Subcutaneous abdominal adipose tissue (tissue), 5 donors: ENCODE results near the gene PEX19.

Experiments
- H3K27ac ChIP-seq: one replicate; pipeline ENCODE4 v1.7.0; 2013; ENCODE audit warnings: low read depth, mild to moderate bottlenecking, inconsistent platforms, low read length, moderate library complexity
- H3K27me3 ChIP-seq, 5 donors: one replicate each; pipeline ENCODE4 v1.7.0; 2013; ENCODE audit warnings: low read length in 5 of 5, inconsistent platforms in 1 of 5; ENCODE audit not compliant: control insufficient read depth in 5 of 5, insufficient read depth in 4 of 5
- H3K36me3 ChIP-seq, 5 donors: one replicate each; pipeline ENCODE4 v1.7.0; 2013; ENCODE audit warnings: low read length in 5 of 5; ENCODE audit not compliant: control insufficient read depth in 5 of 5, insufficient read depth in 5 of 5
- H3K4me1 ChIP-seq, 5 donors: one replicate each; pipeline ENCODE4 v1.7.0; 2013; ENCODE audit warnings: low read length in 5 of 5, mild to moderate bottlenecking in 3 of 5, moderate library complexity in 1 of 5; ENCODE audit not compliant: control insufficient read depth in 5 of 5, insufficient read depth in 5 of 5
- H3K4me3 ChIP-seq, 5 donors: one replicate each; pipeline ENCODE4 v1.7.0; 2013; ENCODE audit warnings: low read length in 5 of 5, low read depth in 1 of 5
- H3K9ac ChIP-seq, 5 donors: one replicate each; pipeline ENCODE4 v1.7.0; 2013; ENCODE audit warnings: low read length in 5 of 5, mild to moderate bottlenecking in 4 of 5, moderate library complexity in 3 of 5
- H3K9me3 ChIP-seq, 5 donors: one replicate each; pipeline ENCODE4 v1.7.0; 2013; ENCODE audit warnings: low read length in 5 of 5; ENCODE audit not compliant: control insufficient read depth in 5 of 5
- donor health status: healthy.
- donor health status: healthy.
- donor health status: healthy.
- donor health status: healthy.
- donor health status: healthy.

The PEX19 gene

GRCh38 chr1:160245434-160245833, 39.5 kb downstream of the PEX19 start:
- no peaks in the 10 kb centered on the region for H3K9me3 ChIP-seq
- peaks cover 13 to 34% (median 19%) of the 10 kb centered on the region in 5 donors for H3K36me3 ChIP-seq
- no peak overlapping the region for H3K4me3 ChIP-seq
- no peaks in the 10 kb centered on the region for H3K27me3 ChIP-seq
- H3K27ac ChIP-seq, result no peak overlapping the region
- H3K4me1 ChIP-seq, result peaks cover 0 to 12% (median 3%) of the 10 kb centered on the region in 5 donors
- no peak overlapping the region for H3K9ac ChIP-seq

DNA sequence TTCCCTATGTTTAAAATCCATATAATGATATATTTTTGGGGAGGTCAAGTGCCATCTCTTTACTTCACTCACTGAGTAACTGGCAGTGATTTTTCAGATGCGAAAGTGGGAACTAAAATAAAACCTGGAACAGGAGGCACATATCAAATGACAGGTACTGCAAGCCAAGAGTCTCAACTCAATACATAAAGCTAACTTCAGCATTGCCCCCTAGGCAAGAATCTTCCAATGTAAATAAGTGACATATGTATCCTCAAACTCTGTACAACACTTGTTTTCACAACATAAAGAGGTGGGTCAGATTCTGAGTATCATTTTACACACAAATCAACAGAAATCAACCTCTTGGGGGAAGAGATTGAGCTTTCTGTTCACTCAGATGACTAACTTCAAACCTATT, 40.7 kb downstream of the PEX19 start:
- H3K4me3 ChIP-seq, result no peak overlapping the region
- no peaks in the 10 kb centered on the region for H3K9me3 ChIP-seq
- H3K27ac ChIP-seq, result no peak overlapping the region
- H3K9ac ChIP-seq, result no peak overlapping the region
- H3K27me3 ChIP-seq, result no peaks in the 10 kb centered on the region
- H3K36me3 ChIP-seq, result peaks cover 21 to 47% (median 32%) of the 10 kb centered on the region in 5 donors
- peaks cover 0 to 12% (median 0%) of the 10 kb centered on the region in 5 donors for H3K4me1 ChIP-seq

DNA sequence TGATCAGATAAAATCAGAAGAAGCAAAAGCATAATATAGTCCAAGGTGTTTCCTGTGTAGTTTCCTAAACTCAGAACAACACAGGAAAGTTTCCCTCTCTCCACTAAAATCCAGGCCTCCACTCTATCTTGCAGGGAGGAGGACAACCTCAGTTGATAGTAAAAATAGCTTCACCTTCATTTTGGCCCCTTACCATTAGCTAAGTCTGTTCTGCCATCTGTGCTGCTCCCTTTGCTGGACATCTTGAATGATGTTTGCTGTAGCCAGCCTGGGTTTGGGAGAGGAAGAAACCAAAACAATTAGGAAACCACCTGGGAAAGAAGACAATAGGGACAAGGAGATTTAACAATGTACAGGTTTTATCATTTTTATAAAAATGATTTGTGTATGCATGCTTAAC, 41.2 kb downstream of the PEX19 start:
- Histone ChIP-seq H3K9ac (no peak overlapping the region), H3K4me3 (no peak overlapping the region), H3K27me3 (no peaks in the 10 kb centered on the region), H3K4me1 (peaks cover 0 to 12% (median 0%) of the 10 kb centered on the region in 5 donors), H3K9me3 (no peaks in the 10 kb centered on the region), H3K36me3 (peaks cover 23 to 51% (median 36%) of the 10 kb centered on the region in 5 donors), H3K27ac (no peak overlapping the region)

DNA sequence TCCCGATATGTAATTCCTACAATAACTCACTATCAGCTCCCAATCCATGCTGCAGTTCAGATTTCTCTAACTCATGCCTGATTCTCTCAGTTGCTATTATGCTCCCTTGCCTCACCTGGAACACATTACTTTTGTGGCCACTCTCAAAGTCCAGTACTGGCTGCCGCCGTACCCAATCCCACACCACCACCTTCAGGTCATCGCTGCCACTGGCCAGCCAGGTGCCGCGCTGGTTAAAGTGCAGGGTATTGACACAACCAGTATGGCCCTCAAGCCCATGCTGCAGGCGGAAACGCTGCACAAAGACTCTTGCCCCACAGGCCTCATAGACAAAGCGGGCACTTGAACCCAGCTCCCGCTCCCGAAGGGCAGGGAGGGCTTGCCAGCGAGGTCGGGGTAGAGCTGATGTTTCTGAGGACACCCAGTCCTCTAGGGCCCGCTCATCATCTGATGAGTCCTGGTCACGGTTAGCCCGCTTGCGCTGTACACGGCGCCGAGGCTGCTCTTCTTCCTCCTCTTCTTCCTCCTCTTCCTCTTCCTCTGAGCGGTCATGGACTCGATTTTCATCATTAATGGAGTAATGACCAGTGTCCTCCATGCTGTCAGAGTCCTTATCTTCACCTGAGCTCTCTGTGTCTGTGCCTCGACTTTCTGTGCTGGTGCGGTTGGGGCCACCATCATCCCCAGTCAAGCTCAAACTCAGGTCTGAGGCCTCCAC, 45.2 kb downstream of the PEX19 start:
- Histone ChIP-seq H3K36me3 (peaks cover 49 to 84% (median 67%) of the 10 kb centered on the region in 5 donors), H3K27me3 (no peaks in the 10 kb centered on the region), H3K27ac (no peak overlapping the region), H3K4me3 (no peak overlapping the region), H3K4me1 (peaks cover 0 to 12% (median 0%) of the 10 kb centered on the region in 5 donors), H3K9me3 (no peaks in the 10 kb centered on the region), H3K9ac (no peak overlapping the region)

DNA sequence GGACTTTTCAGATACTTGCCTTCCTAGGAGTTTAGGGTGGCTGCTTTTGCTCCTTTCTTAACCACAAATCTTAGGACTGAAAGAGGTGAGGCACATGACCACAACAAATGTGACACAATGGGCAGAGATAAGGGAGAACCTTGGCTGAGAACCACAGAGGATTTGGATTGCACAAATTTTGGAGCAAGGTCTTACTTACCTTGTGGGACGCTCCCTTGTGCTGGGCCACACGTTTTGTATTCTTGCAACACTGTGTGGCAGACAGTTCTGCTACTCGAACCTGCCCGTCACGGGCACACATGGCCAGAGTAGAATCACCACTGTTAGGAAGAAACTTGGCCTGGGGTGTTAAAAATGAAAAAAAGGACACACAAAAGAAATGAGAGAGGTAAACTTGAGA, 46.5 kb downstream of the PEX19 start:
- peaks cover 0 to 4% (median 0%) of the 10 kb centered on the region in 5 donors for H3K4me1 ChIP-seq
- peaks cover 55 to 82% (median 64%) of the 10 kb centered on the region in 5 donors for H3K36me3 ChIP-seq
- H3K27ac ChIP-seq, result no peak overlapping the region
- H3K9ac ChIP-seq, result no peak overlapping the region
- H3K9me3 ChIP-seq, result no peaks in the 10 kb centered on the region
- no peak overlapping the region for H3K4me3 ChIP-seq
- H3K27me3 ChIP-seq, result no peaks in the 10 kb centered on the region

- H3K9ac ChIP-seq, result no peak overlapping the region
- H3K36me3 ChIP-seq, result peaks cover 52 to 80% (median 62%) of the 10 kb centered on the region in 5 donors
- H3K27ac ChIP-seq, result no peak overlapping the region
- no peak overlapping the region for H3K4me3 ChIP-seq
- H3K9me3 ChIP-seq, result no peaks in the 10 kb centered on the region
- no peaks in the 10 kb centered on the region for H3K4me1 ChIP-seq
- H3K27me3 ChIP-seq, result no peaks in the 10 kb centered on the region
Measured at GRCh38 chr1:160237558-160237957, 47.4 kb downstream of the PEX19 start.

GRCh38 chr1:160236806-160237205, 48.1 kb downstream of the PEX19 start:
- no peak overlapping the region for H3K27ac ChIP-seq
- no peaks in the 10 kb centered on the region for H3K4me1 ChIP-seq
- peaks cover 48 to 81% (median 63%) of the 10 kb centered on the region in 5 donors for H3K36me3 ChIP-seq
- H3K9ac ChIP-seq, result no peak overlapping the region
- no peaks in the 10 kb centered on the region for H3K27me3 ChIP-seq
- H3K4me3 ChIP-seq, result no peak overlapping the region
- no peaks in the 10 kb centered on the region for H3K9me3 ChIP-seq

GRCh38 chr1:160232911-160233310, 52.0 kb downstream of the PEX19 start:
- Histone ChIP-seq H3K9me3 (no peaks in the 10 kb centered on the region), H3K4me3 (no peak overlapping the region), H3K9ac (no peak overlapping the region), H3K4me1 (no peaks in the 10 kb centered on the region), H3K27me3 (no peaks in the 10 kb centered on the region), H3K36me3 (peaks cover 60 to 83% (median 63%) of the 10 kb centered on the region in 5 donors), H3K27ac (no peak overlapping the region)

DNA sequence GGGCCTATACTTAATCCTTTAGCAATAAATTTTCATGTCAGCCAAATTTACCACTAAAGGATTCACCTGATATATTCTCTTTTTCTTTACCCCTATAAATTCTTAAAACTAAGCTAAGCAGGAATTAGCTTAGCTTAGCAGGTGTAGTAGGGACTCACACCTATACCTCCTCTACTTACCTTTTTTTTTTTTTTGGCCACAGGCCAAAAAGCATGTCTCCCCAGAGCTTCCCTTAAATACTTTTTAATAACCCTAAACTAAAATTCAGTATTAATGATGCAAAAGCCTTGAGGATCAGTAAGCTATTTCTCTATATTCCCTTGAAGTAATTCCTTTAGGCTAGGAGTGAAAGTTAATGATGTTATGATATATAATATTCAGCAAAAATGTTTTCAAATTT, 56.5 kb downstream of the PEX19 start:
- Histone ChIP-seq H3K27ac (no peak overlapping the region), H3K9ac (no peak overlapping the region), H3K4me3 (no peak overlapping the region), H3K4me1 (no peaks in the 10 kb centered on the region), H3K9me3 (no peaks in the 10 kb centered on the region), H3K36me3 (peaks cover 59 to 96% (median 81%) of the 10 kb centered on the region in 5 donors), H3K27me3 (no peaks in the 10 kb centered on the region)

GRCh38 chr1:160227561-160227960, 57.4 kb downstream of the PEX19 start:
- no peak overlapping the region for H3K9ac ChIP-seq
- H3K9me3 ChIP-seq, result no peaks in the 10 kb centered on the region
- H3K4me1 ChIP-seq, result no peaks in the 10 kb centered on the region
- no peak overlapping the region for H3K27ac ChIP-seq
- H3K4me3 ChIP-seq, result no peak overlapping the region
- peaks cover 65 to 98% (median 90%) of the 10 kb centered on the region in 5 donors for H3K36me3 ChIP-seq
- H3K27me3 ChIP-seq, result no peaks in the 10 kb centered on the region
